IMR-90 (cell line): ENCODE measurements around the gene MAP3K5. TPM values are rescaled to one million over a fixed set of nuclear protein-coding genes. Genes with fewer than 3 reads are reported as not detected.

Experiments used
- ATAC-seq: fragments of 200-7000 bp; cut with Tn5 transposase; 2 replicates; pipeline ENCODE4 v1.9.1; 2020; ENCODE audit warnings: low read depth, mild to moderate bottlenecking, moderate library complexity
- BruUV-seq: library from RNA; stranded (reverse); fragments of 400-500 nt; replicated peaks from 2 replicates; lab custom pipeline; 2021; lab: Mats Ljungman, UMichigan
- CTCF ChIA-PET: fragments of 300-600 bp; formaldehyde crosslinking; extraction: SDS; loops from one replicate; lab custom pipeline; 2021; ENCODE audit warnings: antibody characterized with exemption; lab: Yijun Ruan, JAX
- POLR2A ChIA-PET: fragments of 300-600 bp; sonication (Branson Sonifier 250); formaldehyde crosslinking; loops from one replicate; lab custom pipeline; 2022; ENCODE audit warnings: antibody characterized with exemption; ENCODE audit not compliant: unreplicated experiment; lab: Charles Lee
- DNase-seq: peaks from one replicate; pipeline ENCODE4 v3.0.0; 2013
- H2AFZ ChIP-seq: replicated peaks from 2 replicates; pipeline ENCODE3; 2013; ENCODE audit warnings: low read length, mild to moderate bottlenecking; ENCODE audit not compliant: poor library complexity
- H2AK5ac ChIP-seq: 2 replicates; pipeline ENCODE4 v1.6.1; 2013; ENCODE audit warnings: low read depth, low read length, inconsistent platforms
- H2AK9ac ChIP-seq: replicated peaks from 2 replicates; pipeline ENCODE3; 2013; ENCODE audit warnings: mild to moderate bottlenecking, low read depth, low read length, moderate library complexity; ENCODE audit not compliant: poor library complexity
- H2BK120ac ChIP-seq: 2 replicates; pipeline ENCODE4 v1.6.1; 2013; ENCODE audit warnings: low read depth, low read length, inconsistent platforms
- H2BK15ac ChIP-seq: 3 replicates; pipeline ENCODE4 v1.6.1; 2013; ENCODE audit warnings: low read depth, low read length, inconsistent platforms
- H2BK20ac ChIP-seq: 2 replicates; pipeline ENCODE4 v1.6.1; 2013; ENCODE audit warnings: low read depth, mild to moderate bottlenecking, inconsistent platforms, low read length, moderate library complexity
- H2BK5ac ChIP-seq: 2 replicates; pipeline ENCODE4 v1.6.1; 2013; ENCODE audit warnings: mild to moderate bottlenecking, low read depth, low read length, inconsistent platforms; ENCODE audit not compliant: poor library complexity, severe bottlenecking
- H3K14ac ChIP-seq: replicated peaks from 2 replicates; pipeline ENCODE4 v1.6.1; 2013; ENCODE audit warnings: low read depth, low read length, inconsistent platforms
- H3K18ac ChIP-seq: 2 replicates; pipeline ENCODE4 v1.6.1; 2013; ENCODE audit warnings: low read depth, low read length, control low read depth
- H3K23ac ChIP-seq: 2 replicates; pipeline ENCODE4 v1.6.1; 2013; ENCODE audit warnings: low read depth, low read length, inconsistent platforms
- H3K27ac ChIP-seq: 2 replicates; pipeline ENCODE4 v1.5.1; 2013; ENCODE audit warnings: mild to moderate bottlenecking, control low read depth, low read length; ENCODE audit not compliant: insufficient read depth
- H3K27me3 ChIP-seq: 2 replicates; pipeline ENCODE4 v1.6.1; 2013; ENCODE audit warnings: low read length; ENCODE audit not compliant: control insufficient read depth, insufficient read depth
- H3K36me3 ChIP-seq: 2 replicates; pipeline ENCODE4 v1.6.1; 2013; ENCODE audit warnings: low read length, mixed read lengths; ENCODE audit not compliant: control insufficient read depth, insufficient read depth
- H3K4ac ChIP-seq: 2 replicates; pipeline ENCODE4 v1.6.1; 2013; ENCODE audit warnings: low read depth, low read length, inconsistent platforms
- H3K4me1 ChIP-seq: 2 replicates; pipeline ENCODE4 v1.6.1; 2013; ENCODE audit warnings: low read length, mixed read lengths; ENCODE audit not compliant: control insufficient read depth, insufficient read depth
- H3K4me2 ChIP-seq: 2 replicates; pipeline ENCODE4 v1.6.1; 2013; ENCODE audit warnings: low read depth, mild to moderate bottlenecking, control low read depth, low read length, moderate library complexity
- H3K4me3 ChIP-seq: 2 replicates; pipeline ENCODE4 v1.5.1; 2013; ENCODE audit warnings: low read depth, mild to moderate bottlenecking, control low read depth, low read length, moderate library complexity; ENCODE audit not compliant: insufficient read depth
- H3K56ac ChIP-seq: 2 replicates; pipeline ENCODE4 v1.6.1; 2013; ENCODE audit warnings: low read length, inconsistent platforms; ENCODE audit not compliant: insufficient read depth; ENCODE audit errors: extremely low read depth
- H3K79me1 ChIP-seq, 2 experiments: 2 replicates each; pipeline ENCODE4 v1.6.1; 2013; ENCODE audit warnings: low read length in 2 of 2, inconsistent platforms in 1 of 2, low read depth in 1 of 2
- H3K9ac ChIP-seq: 2 replicates; pipeline ENCODE4 v1.6.1; 2013; ENCODE audit warnings: low read depth, low read length, control low read depth
- H3K9me1 ChIP-seq: 2 replicates; pipeline ENCODE4 v1.6.1; 2013; ENCODE audit warnings: low read length, inconsistent platforms; ENCODE audit not compliant: insufficient read depth
- H3K9me3 ChIP-seq: 2 replicates; pipeline ENCODE4 v1.6.1; 2013; ENCODE audit warnings: low read length; ENCODE audit not compliant: control insufficient read depth, insufficient read depth
- H4K20me1 ChIP-seq: 2 replicates; pipeline ENCODE4 v1.6.1; 2013; ENCODE audit warnings: low read length, inconsistent platforms; ENCODE audit not compliant: insufficient read depth
- H4K5ac ChIP-seq: 2 replicates; pipeline ENCODE4 v1.6.1; 2013; ENCODE audit warnings: mild to moderate bottlenecking, low read depth, low read length, control low read depth
- H4K8ac ChIP-seq, 2 experiments: 2 replicates each; pipeline ENCODE4 v1.6.1; 2013; ENCODE audit warnings: low read depth in 2 of 2, low read length in 2 of 2, control low read depth in 1 of 2, inconsistent platforms in 1 of 2
- H4K91ac ChIP-seq: 2 replicates; pipeline ENCODE4 v1.6.1; 2013; ENCODE audit warnings: low read depth, low read length, inconsistent platforms; ENCODE audit not compliant: insufficient read depth
- CEBPB ChIP-seq: IDR thresholded peaks from 2 replicates; pipeline ENCODE4 v1.6.1; 2012; ENCODE audit warnings: low read depth, low read length, improper control_type of control experiment
- MXI1 ChIP-seq: IDR thresholded peaks from 2 replicates; pipeline ENCODE4 v1.6.1; 2012; ENCODE audit warnings: low read depth, mild to moderate bottlenecking, low read length, moderate library complexity, borderline replicate concordance
- RCOR1 ChIP-seq: IDR thresholded peaks from 2 replicates; pipeline ENCODE4 v1.6.1; 2012; ENCODE audit warnings: mild to moderate bottlenecking, low read length, improper control_type of control experiment; ENCODE audit not compliant: insufficient replicate concordance
- WGBS, 2 experiments: methylation state at CpG; one replicate each; pipeline versions ENCODE4 v1.1.5 to v1.1.7; 2013; ENCODE audit warnings: missing lambda C conversion rate in 2 of 2; ENCODE audit not compliant: insufficient read length in 1 of 2; ENCODE audit errors: extremely low coverage in 2 of 2; 5-methylcytosine and 5-hydroxymethylcytosine counted together
- dilution Hi-C: fragments of 300-500 bp; cut with HindIII; formaldehyde crosslinking; loops from one replicate; pipeline ENCODE4 v1.14.3; 2018; ENCODE audit warnings: low sequenced_read_pairs; ENCODE audit not compliant: unreplicated experiment
- in situ Hi-C: fragments of 300-500 bp; cut with MboI; formaldehyde crosslinking; loops from 3 replicates; pipeline ENCODE4 v1.14.3; 2019; ENCODE audit warnings: low sequenced_read_pairs, inconsistent platforms, mixed read lengths
- intact Hi-C: fragments of 100-400 bp; cut with micrococcal nuclease; formaldehyde crosslinking; loops from 2 replicates; pipeline ENCODE4 v1.10.0; 2022
- polyA plus RNA-seq, 3 experiments: library from polyadenylated mRNA; depleted of rRNA; stranded (reverse); fragments of >200 nt; gene quantifications; 2 replicates each; pipeline ENCODE4 v1.2.3, GENCODE V29; 2012; ENCODE audit warnings: low replicate concordance in 1 of 3
- total RNA-seq: library from RNA; depleted of rRNA; stranded (reverse); fragments of >200 nt; gene quantifications from 2 replicates; pipeline ENCODE4 v1.2.3, GENCODE V29; 2012
- TF ChIP-seq, protein P1 (sequence below): conservative IDR thresholded peaks from 2 replicates; pipeline ENCODE4 v1.5.1; 2012; ENCODE audit warnings: mild to moderate bottlenecking, low read depth, low read length, improper control_type of control experiment

MAP3K5 gene
- total and polyA plus RNA-seq, 2 of the 4 experiments (the other 2 are of a cell fraction), result 5.4 to 17.6 TPM

- H3K18ac ChIP-seq, result no peak overlapping the region
- peak; percentile 36 for DNase-seq
- dilution Hi-C loops (no loop called here), intact Hi-C loops (no loop called here), in situ Hi-C loops (no loop called here)
- no peak overlapping the region for H2BK20ac ChIP-seq
- H2AK9ac ChIP-seq, result no peak overlapping the region
- no peak overlapping the region for H3K56ac ChIP-seq
- peaks cover 48 to 77% of the 10 kb centered on the region in 2 experiments for H3K79me1 ChIP-seq
- H4K20me1 ChIP-seq, result peaks cover 34% of the 10 kb centered on the region; the same call in 1 of the 2 replicates
- ChIA-PET POLR2A (interaction anchor here (0.7 kb wide), 1 partner anchor 400 kb away, joined by 7 read pairs; no protein-coding TSS in a partner anchor), CTCF (no interaction called here)
- H3K27ac ChIP-seq, result no peak overlapping the region
- no peak overlapping the region for H3K4me3 ChIP-seq
- H3K36me3 ChIP-seq, result no peaks in the 10 kb centered on the region
- BruUV-seq, result no TSS peak
- no peak overlapping the region for H4K5ac ChIP-seq
- no peaks in the 10 kb centered on the region for H3K9me3 ChIP-seq
- H2BK120ac ChIP-seq, result no peak overlapping the region
- whole genome bisulfite sequencing, 2 experiments, result no CpG with 5 or more reads among the region's 2 CpGs
- H2AFZ ChIP-seq, result no peak overlapping the region
- no peaks in the 10 kb centered on the region for H3K27me3 ChIP-seq
- no peak overlapping the region for H2BK15ac ChIP-seq
- no peak for ATAC-seq
- no peak overlapping the region for H2BK5ac ChIP-seq
- TF ChIP-seq, protein P1, sequence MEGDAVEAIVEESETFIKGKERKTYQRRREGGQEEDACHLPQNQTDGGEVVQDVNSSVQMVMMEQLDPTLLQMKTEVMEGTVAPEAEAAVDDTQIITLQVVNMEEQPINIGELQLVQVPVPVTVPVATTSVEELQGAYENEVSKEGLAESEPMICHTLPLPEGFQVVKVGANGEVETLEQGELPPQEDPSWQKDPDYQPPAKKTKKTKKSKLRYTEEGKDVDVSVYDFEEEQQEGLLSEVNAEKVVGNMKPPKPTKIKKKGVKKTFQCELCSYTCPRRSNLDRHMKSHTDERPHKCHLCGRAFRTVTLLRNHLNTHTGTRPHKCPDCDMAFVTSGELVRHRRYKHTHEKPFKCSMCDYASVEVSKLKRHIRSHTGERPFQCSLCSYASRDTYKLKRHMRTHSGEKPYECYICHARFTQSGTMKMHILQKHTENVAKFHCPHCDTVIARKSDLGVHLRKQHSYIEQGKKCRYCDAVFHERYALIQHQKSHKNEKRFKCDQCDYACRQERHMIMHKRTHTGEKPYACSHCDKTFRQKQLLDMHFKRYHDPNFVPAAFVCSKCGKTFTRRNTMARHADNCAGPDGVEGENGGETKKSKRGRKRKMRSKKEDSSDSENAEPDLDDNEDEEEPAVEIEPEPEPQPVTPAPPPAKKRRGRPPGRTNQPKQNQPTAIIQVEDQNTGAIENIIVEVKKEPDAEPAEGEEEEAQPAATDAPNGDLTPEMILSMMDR, result 0 out of 2 replicates have a peak, but pooled peaks have one; percentile 6
- TF ChIP-seq MXI1 (no peak), RCOR1 (no peak), CEBPB (no peak)
- no peak overlapping the region for H3K9ac ChIP-seq
- no peak overlapping the region for H3K23ac ChIP-seq
- H4K91ac ChIP-seq, result no peak overlapping the region
- no peak overlapping the region for H2AK5ac ChIP-seq
- no peak overlapping the region for H3K14ac ChIP-seq
- no peak overlapping the region for H4K8ac ChIP-seq
- peaks cover 12% of the 10 kb centered on the region for H3K9me1 ChIP-seq
- no peak overlapping the region for H3K4ac ChIP-seq
- peaks cover 12% of the 10 kb centered on the region for H3K4me1 ChIP-seq
- no peak overlapping the region; the same call in 1 of the 2 replicates for H3K4me2 ChIP-seq
Measured at GRCh38 chr6:136757150-136757549, 35.1 kb downstream of the MAP3K5 start.
